HUES6 (cell line): ENCODE results near the gene DCAF10.
"Not testable (repeated sequence)": the region's sequence is repeated elsewhere in the genome, so short reads cannot be mapped to it uniquely, and the experiment has no call there.

ENCODE experiments used
- H3K27ac ChIP-seq: 2 replicates; pipeline ENCODE4 v1.7.0; 2013; ENCODE audit warnings: low read depth, mild to moderate bottlenecking, low read length, inconsistent platforms
- H3K27me3 ChIP-seq: 2 replicates; pipeline ENCODE4 v1.6.1; 2013; ENCODE audit warnings: low read length; ENCODE audit not compliant: control insufficient read depth, insufficient read depth
- H3K36me3 ChIP-seq: 2 replicates; pipeline ENCODE4 v1.6.1; 2013; ENCODE audit warnings: low read length; ENCODE audit not compliant: control insufficient read depth, insufficient read depth
- H3K4me1 ChIP-seq: 2 replicates; pipeline ENCODE4 v1.6.1; 2013; ENCODE audit warnings: low read length; ENCODE audit not compliant: control insufficient read depth, insufficient read depth
- H3K4me3 ChIP-seq: 2 replicates; pipeline ENCODE4 v1.5.1; 2013; ENCODE audit warnings: low read depth, low read length
- H3K9ac ChIP-seq: one replicate; pipeline ENCODE4 v1.6.1; 2013; ENCODE audit warnings: mild to moderate bottlenecking, low read length
- H3K9me3 ChIP-seq: 2 replicates; pipeline ENCODE4 v1.6.1; 2013; ENCODE audit warnings: low read depth, low read length; ENCODE audit not compliant: control insufficient read depth, insufficient read depth

The DCAF10 gene

DNA sequence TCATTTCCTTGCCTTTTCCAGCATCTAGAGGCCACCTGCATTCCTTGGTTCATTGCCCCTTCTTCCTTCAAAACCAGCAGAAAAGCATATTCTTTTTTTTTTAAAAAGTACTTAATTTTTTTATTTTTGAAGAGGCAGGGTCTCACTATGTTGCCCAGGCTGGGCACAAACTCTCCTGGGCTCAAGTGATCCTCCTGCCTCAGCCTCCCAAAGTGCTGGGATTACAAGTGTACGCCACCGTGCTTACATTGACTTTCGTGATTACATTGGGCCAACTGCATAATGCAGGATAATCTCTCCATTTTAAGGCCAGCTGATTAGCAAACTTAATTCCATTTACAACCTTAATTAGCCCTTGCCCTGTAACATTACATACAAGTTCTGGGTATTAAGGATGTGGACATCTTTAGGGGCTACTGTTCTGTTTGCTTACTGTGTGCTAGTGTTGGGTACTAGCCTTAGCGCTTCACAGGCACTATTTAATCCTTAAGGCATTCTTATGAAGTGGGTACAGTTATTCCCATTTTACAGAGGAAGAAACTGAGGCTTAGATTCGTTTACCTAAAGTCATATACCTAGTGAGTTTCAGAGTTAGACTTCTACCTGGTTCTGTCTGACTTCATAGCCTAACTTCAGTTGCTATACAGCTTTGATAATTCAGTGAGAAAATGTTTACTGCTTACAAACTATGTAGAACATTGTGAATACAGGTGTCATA is 69.6 kb downstream of the DCAF10 start:
- H3K9me3 ChIP-seq: no peaks in the 10 kb centered on the region
- H3K27me3 ChIP-seq: no peaks in the 10 kb centered on the region
- no peaks in the 10 kb centered on the region for H3K4me1 ChIP-seq
- H3K27ac ChIP-seq: no peak overlapping the region
- H3K4me3 ChIP-seq: no peak overlapping the region
- H3K9ac ChIP-seq: no peak overlapping the region
- H3K36me3 ChIP-seq: no peaks in the 10 kb centered on the region

- H3K9me3 ChIP-seq: no peaks in the 10 kb centered on the region; the same call in 1 of the 2 replicates
- no peak overlapping the region for H3K27ac ChIP-seq
- H3K4me3 ChIP-seq: no peak overlapping the region
- no peaks in the 10 kb centered on the region for H3K36me3 ChIP-seq
- H3K4me1 ChIP-seq: no peaks in the 10 kb centered on the region
- H3K9ac ChIP-seq: no peak overlapping the region
- H3K27me3 ChIP-seq: no peaks in the 10 kb centered on the region
These were observed 70.2 kb downstream of the DCAF10 start for GRCh38 chr9:37870799-37871176.

DNA sequence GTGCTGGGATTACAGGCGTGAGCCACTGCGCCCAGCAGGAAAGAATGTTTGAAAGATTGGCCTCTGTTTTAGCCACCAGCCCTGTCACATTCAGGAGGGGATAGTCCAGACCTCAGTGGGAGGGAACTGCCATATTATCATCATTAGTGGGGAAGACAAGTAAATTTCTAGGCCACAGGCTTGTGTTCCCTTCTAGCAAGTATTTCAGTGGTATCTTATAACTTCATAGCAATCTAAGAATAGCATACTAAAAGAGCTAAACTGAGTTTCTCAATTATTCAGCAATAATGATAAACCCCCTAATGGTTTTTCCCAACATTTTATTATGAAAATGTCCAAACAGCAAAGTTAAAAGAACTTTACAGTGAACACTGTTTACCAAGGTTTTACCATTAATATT is 73.4 kb downstream of the DCAF10 start:
- Histone ChIP-seq H3K4me3 (no peak overlapping the region), H3K27me3 (no peaks in the 10 kb centered on the region), H3K36me3 (peaks cover 6% of the 10 kb centered on the region), H3K4me1 (no peaks in the 10 kb centered on the region), H3K9ac (no peak overlapping the region), H3K9me3 (peaks cover 17% of the 10 kb centered on the region), H3K27ac (no peak overlapping the region)

DNA sequence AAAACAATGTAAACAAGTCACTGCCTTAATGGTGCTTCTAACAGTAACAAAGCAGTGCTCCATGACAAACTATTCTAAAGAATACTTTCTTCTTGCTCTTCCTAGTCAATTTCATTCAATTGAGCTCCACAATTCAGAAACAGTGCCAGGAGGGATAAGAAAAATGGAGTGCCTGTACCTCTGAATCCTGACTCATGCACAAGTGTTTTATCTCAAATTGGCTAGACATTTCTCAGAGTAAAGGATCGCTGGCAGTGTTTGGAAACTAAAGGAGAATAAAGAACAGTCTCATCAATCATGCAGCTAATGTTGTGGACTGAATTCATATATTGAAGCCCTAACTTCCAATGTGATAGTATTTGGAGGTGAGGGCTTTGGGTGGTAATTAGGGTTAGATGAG is 75.8 kb downstream of the DCAF10 start:
- H3K27ac ChIP-seq: no peak overlapping the region
- peaks cover 10% of the 10 kb centered on the region for H3K36me3 ChIP-seq
- H3K4me1 ChIP-seq: no peaks in the 10 kb centered on the region
- H3K27me3 ChIP-seq: no peaks in the 10 kb centered on the region
- no peak overlapping the region for H3K9ac ChIP-seq
- H3K4me3 ChIP-seq: no peak overlapping the region
- H3K9me3 ChIP-seq: peaks cover 17% of the 10 kb centered on the region

- H3K36me3 ChIP-seq: peaks cover 10% of the 10 kb centered on the region
- no peak overlapping the region for H3K4me3 ChIP-seq
- peaks cover 16% of the 10 kb centered on the region for H3K9me3 ChIP-seq
These were observed 80.4 kb downstream of the DCAF10 start for GRCh38 chr9:37880916-37881479.

GRCh38 chr9:37887977-37888583 is 87.5 kb downstream of the DCAF10 start:
- H3K4me3 ChIP-seq, H3K27ac ChIP-seq, H3K9ac ChIP-seq, H3K4me1 ChIP-seq, H3K27me3 ChIP-seq, H3K9me3 ChIP-seq: not testable (repeated sequence)
- H3K36me3 ChIP-seq: peaks cover 25% of the 10 kb centered on the region

More at GRCh38 chr9:37880916-37881479, 80.4 kb downstream of the DCAF10 start:
- Histone ChIP-seq H3K27ac (no peak overlapping the region), H3K27me3 (no peaks in the 10 kb centered on the region), H3K9ac (no peak overlapping the region), H3K4me1 (no peaks in the 10 kb centered on the region)

DNA sequence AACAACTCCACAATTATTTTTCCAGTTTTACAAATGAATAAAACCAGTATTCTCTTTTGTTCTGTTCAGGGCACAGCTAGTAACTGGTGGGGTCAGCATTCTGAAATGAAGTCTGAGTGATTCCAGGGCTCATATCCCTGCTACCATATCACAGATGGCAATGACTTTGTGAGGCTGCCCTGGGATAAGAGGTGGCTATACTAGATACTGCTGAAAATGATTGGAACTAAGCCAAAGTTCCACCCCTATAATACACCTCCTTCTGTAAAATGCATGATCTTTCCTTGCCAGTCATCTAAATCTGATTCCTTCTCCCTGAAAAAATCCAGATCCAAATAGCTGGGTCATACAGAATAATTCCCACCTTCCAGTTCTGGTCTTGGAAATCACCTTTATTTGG is 88.9 kb downstream of the DCAF10 start:
- Histone ChIP-seq H3K27me3 (no peaks in the 10 kb centered on the region), H3K4me3 (no peak overlapping the region), H3K9ac (no peak overlapping the region), H3K36me3 (peaks cover 36% of the 10 kb centered on the region), H3K4me1 (no peaks in the 10 kb centered on the region), H3K9me3 (0 out of 2 replicates have a peak, but pooled peaks cover 5% of the 10 kb centered on the region), H3K27ac (no peak overlapping the region)

GRCh38 chr9:37891042-37891441 is 90.4 kb downstream of the DCAF10 start:
- H3K4me3 ChIP-seq, H3K27ac ChIP-seq, H3K9me3 ChIP-seq, H3K27me3 ChIP-seq, H3K9ac ChIP-seq, H3K4me1 ChIP-seq: not testable (repeated sequence)
- H3K36me3 ChIP-seq: peaks cover 49% of the 10 kb centered on the region

- H3K27ac ChIP-seq: no peak overlapping the region
- 0 out of 2 replicates have a peak, but pooled peaks cover 5% of the 10 kb centered on the region for H3K9me3 ChIP-seq
- no peak overlapping the region for H3K4me3 ChIP-seq
- no peak overlapping the region for H3K9ac ChIP-seq
- no peaks in the 10 kb centered on the region for H3K27me3 ChIP-seq
- no peaks in the 10 kb centered on the region for H3K4me1 ChIP-seq
- H3K36me3 ChIP-seq: peaks cover 57% of the 10 kb centered on the region
These were observed 91.5 kb downstream of the DCAF10 start for GRCh38 chr9:37892063-37892462.

- Histone ChIP-seq H3K4me1 (peaks cover 1% of the 10 kb centered on the region; the same call in 1 of the 2 replicates), H3K36me3 (peaks cover 47% of the 10 kb centered on the region), H3K27me3 (no peaks in the 10 kb centered on the region), H3K27ac (no peak overlapping the region), H3K9ac (no peak overlapping the region), H3K9me3 (no peaks in the 10 kb centered on the region), H3K4me3 (no peak overlapping the region)
These were observed 97.1 kb downstream of the DCAF10 start for GRCh38 chr9:37897665-37898064.

GRCh38 chr9:37899041-37899440 is 98.4 kb downstream of the DCAF10 start:
- H3K4me3 ChIP-seq: no peak overlapping the region
- H3K4me1 ChIP-seq: peaks cover 4% of the 10 kb centered on the region; the same call in 1 of the 2 replicates
- H3K27ac ChIP-seq: no peak overlapping the region
- H3K36me3 ChIP-seq: peaks cover 36% of the 10 kb centered on the region
- no peak overlapping the region for H3K9ac ChIP-seq
- no peaks in the 10 kb centered on the region for H3K9me3 ChIP-seq
- no peaks in the 10 kb centered on the region for H3K27me3 ChIP-seq
